ENCODE measurements around the gene GPR55.

The GPR55 gene

GRCh38 chr2:230865766-230866755, 59.0 kb downstream of the GPR55 start:
- no peak for DNase-seq

- DNase-seq = no peak
These were observed 59.7 kb downstream of the GPR55 start for GRCh38 chr2:230865307-230865765.

GRCh38 chr2:230864605-230865306, 60.3 kb downstream of the GPR55 start, which contains the start of gene ITM2C:
TSS of gene ITM2C (plus strand) at chr2:230864942. CDS start at chr2:230865026, 84 bp downstream.
- DNase-seq = peak; percentile 52

- no peak for DNase-seq
These were observed 60.9 kb downstream of the GPR55 start for GRCh38 chr2:230864122-230864604.

- no peak for DNase-seq
These were observed 61.5 kb downstream of the GPR55 start for GRCh38 chr2:230863442-230864121.

- DNase-seq = no peak
These were observed 62.0 kb downstream of the GPR55 start for GRCh38 chr2:230863031-230863430.

GRCh38 chr2:230862292-230862691, 62.8 kb downstream of the GPR55 start:
- DNase-seq = no peak

GRCh38 chr2:230861552-230862255, 63.3 kb downstream of the GPR55 start:
- no peak for DNase-seq

All from NCI-H226 (cell line).